HL-60 (cell line): ENCODE data around the gene ANO2.
A peak's percentile ranks its signal among the peaks of the same experiment; 100 is the strongest.

ENCODE experiments used
- DNase-seq, 2 experiments: peaks; one replicate each; pipeline ENCODE4 v3.0.0-alpha.2; 2010 to 2020; ENCODE audit warnings: low read depth in 1 of 2, low spot score in 1 of 2
- H3K27ac ChIP-seq: fragments of 250-450 bp; sonication (Bioruptor Pico); replicated peaks from 2 replicates; pipeline ENCODE4 v1.5.1; 2020; ENCODE audit warnings: mild to moderate bottlenecking, moderate library complexity
- H3K27me3 ChIP-seq: fragments of 250-450 bp; sonication (Bioruptor Pico); 2 replicates; pipeline ENCODE4 v1.5.1; 2021; ENCODE audit warnings: mild to moderate bottlenecking, moderate library complexity; ENCODE audit not compliant: insufficient read depth, poor library complexity, severe bottlenecking
- H3K4me3 ChIP-seq: replicated peaks from 2 replicates; pipeline ENCODE4 v1.5.1; 2011; ENCODE audit warnings: mild to moderate bottlenecking, control low read depth, low read length; ENCODE audit not compliant: insufficient read depth
- GABPA ChIP-seq: IDR thresholded peaks from 2 replicates; pipeline ENCODE4 v1.6.1; 2012; ENCODE audit warnings: low read depth
- POLR2AphosphoS5 ChIP-seq: IDR thresholded peaks from 2 replicates; pipeline ENCODE4 v1.6.1; 2012; ENCODE audit warnings: low read depth
- REST ChIP-seq: IDR thresholded peaks from 2 replicates; pipeline ENCODE4 v1.6.1; 2012; ENCODE audit warnings: low read depth; ENCODE audit not compliant: insufficient replicate concordance
- SPI1 ChIP-seq: IDR thresholded peaks from 2 replicates; pipeline ENCODE4 v1.6.1; 2012; ENCODE audit warnings: low read depth, mild to moderate bottlenecking, borderline replicate concordance
- TF ChIP-seq, protein P1 (sequence below): IDR thresholded peaks from one replicate; pipeline ENCODE4 v1.5.1; 2011; ENCODE audit warnings: low read length, control low read depth, inconsistent platforms; ENCODE audit not compliant: insufficient read depth

Gene ANO2

DNA sequence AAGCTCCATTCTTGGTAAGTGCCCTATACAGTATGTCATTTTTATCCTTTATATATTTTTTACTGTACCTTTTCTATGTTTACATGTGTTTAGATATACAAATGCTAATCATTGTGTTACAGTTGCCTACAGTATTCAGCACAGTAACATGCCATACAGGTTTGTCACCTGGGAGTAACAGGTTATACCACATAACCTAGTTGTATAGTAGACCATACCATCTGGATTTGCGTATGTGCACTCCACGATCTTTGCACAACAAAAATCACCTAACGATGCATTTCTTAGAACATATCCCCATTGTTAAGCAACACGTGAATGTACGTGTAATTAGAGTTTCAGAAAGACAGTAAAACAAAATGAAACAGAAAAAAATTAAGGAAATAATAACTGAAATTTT lies 11.9 kb upstream of the ANO2 start:
- no peak overlapping the region for H3K4me3 ChIP-seq
- TF ChIP-seq REST (no peak), POLR2AphosphoS5 (no peak), SPI1 (no peak), GABPA (no peak)
- TF ChIP-seq, protein P1, sequence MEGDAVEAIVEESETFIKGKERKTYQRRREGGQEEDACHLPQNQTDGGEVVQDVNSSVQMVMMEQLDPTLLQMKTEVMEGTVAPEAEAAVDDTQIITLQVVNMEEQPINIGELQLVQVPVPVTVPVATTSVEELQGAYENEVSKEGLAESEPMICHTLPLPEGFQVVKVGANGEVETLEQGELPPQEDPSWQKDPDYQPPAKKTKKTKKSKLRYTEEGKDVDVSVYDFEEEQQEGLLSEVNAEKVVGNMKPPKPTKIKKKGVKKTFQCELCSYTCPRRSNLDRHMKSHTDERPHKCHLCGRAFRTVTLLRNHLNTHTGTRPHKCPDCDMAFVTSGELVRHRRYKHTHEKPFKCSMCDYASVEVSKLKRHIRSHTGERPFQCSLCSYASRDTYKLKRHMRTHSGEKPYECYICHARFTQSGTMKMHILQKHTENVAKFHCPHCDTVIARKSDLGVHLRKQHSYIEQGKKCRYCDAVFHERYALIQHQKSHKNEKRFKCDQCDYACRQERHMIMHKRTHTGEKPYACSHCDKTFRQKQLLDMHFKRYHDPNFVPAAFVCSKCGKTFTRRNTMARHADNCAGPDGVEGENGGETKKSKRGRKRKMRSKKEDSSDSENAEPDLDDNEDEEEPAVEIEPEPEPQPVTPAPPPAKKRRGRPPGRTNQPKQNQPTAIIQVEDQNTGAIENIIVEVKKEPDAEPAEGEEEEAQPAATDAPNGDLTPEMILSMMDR = no peak
- H3K27me3 ChIP-seq = no peaks in the 10 kb centered on the region
- no peak for DNase-seq
- no peak overlapping the region for H3K27ac ChIP-seq

- no peak for DNase-seq
- Histone ChIP-seq H3K27ac (no peak overlapping the region), H3K4me3 (no peak overlapping the region), H3K27me3 (peaks cover 3% of the 10 kb centered on the region)
- TF ChIP-seq POLR2AphosphoS5 = no peak
- TF ChIP-seq, protein P1 = no peak
Measured at GRCh38 chr12:5954661-5955060, 9.6 kb upstream of the ANO2 start.

DNA sequence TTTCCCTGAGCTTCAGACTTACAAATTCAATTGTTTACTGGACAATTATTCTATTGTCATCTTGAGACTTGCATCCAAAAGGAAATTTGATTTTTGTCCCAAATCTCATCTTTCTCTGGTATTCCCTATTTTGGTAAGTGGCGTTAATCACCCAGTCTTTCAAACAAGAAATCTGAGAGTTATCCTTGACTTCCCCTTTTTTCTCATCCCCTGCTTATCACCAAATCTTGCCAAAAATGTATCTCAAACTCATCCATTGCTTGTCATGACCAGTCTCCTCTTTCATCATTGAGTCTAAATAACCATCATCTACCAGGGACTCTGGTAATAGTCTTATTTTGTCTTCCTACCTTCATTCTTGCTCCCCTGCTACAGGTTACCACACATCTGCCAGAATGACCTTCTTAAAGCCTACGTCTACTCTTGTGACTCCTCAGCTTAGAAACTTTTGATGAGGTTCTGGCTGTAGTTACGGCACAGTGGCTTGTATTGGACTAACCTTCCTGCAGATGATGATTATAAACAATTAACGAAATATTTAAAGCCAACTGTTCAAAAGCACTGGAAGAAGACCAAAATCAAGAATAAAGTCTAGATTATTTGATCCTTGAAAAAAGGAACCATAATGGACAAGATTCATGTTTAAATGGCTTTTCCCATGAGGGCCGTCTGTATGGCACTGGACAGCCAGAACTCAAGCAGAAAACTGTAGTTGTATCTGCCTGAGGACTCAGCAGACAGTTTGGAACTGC lies 9.0 kb upstream of the ANO2 start:
- TF ChIP-seq REST (no peak), SPI1 (peak; percentile 58), GABPA (no peak), POLR2AphosphoS5 (no peak)
- TF ChIP-seq, protein P1 = no peak

DNA sequence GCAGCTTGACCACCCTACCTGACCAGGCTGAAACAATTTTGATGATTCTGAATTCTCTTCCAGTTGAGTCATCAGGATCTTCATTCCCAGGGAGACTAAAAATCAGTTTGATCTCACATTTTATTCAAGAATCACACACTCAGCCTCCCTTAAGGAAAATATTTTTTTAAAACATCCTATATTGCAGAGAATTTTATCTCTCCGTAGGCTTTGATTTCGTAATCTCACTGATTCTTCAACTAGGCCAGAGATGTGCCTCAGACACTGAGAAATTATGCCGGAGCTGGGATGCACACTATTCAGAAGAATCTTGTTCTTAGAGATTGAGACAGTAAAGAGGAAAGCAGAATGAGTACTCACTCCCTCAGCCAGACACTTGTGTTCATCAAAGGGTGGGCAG lies 7.0 kb upstream of the ANO2 start:
- TF ChIP-seq REST (no peak), POLR2AphosphoS5 (no peak), GABPA (no peak), SPI1 (no peak)
- TF ChIP-seq, protein P1 = no peak
- H3K27ac ChIP-seq = no peak overlapping the region
- H3K27me3 ChIP-seq = peaks cover 7% of the 10 kb centered on the region

More for the DNA sequence above, 9.0 kb upstream of the ANO2 start:
- peaks cover 7% of the 10 kb centered on the region for H3K27me3 ChIP-seq
- no peak for DNase-seq
- no peak overlapping the region for H3K27ac ChIP-seq
- no peak overlapping the region for H3K4me3 ChIP-seq

More for the DNA sequence above, 7.0 kb upstream of the ANO2 start:
- no peak overlapping the region for H3K4me3 ChIP-seq
- no peak for DNase-seq
